HEK293 (cell line): Measurements from ENCODE around the gene PTPRN2.

Experiments used
- CTCF ChIA-PET: fragments of 350-600 bp; formaldehyde crosslinking; extraction: SDS; loops from one replicate; lab custom pipeline; 2021; ENCODE audit warnings: antibody characterized with exemption; lab: Yijun Ruan, JAX
- POLR2A ChIA-PET: fragments of 300-600 bp; formaldehyde crosslinking; extraction: SDS; loops from one replicate; lab custom pipeline; 2020; ENCODE audit warnings: antibody characterized with exemption, inconsistent platforms; lab: Yijun Ruan, JAX
- H3K27ac ChIP-seq: fragments of 200-500 bp; sonication (Bioruptor generic); 2 replicates; pipeline ENCODE4 v1.5.1; 2014; ENCODE audit warnings: low read depth, low read length, control low read depth, inconsistent platforms; ENCODE audit errors: extremely low read depth
- H3K36me3 ChIP-seq, 2 experiments: fragments of 200-500 bp in 1 of 2; sonication (Bioruptor generic) in 1 of 2; 1 replicate in 1 of 2; 2 replicates in 1 of 2; pipeline ENCODE4 v1.5.1; 2014 to 2017; ENCODE audit warnings: inconsistent platforms in 2 of 2, low read length in 2 of 2; ENCODE audit not compliant: control insufficient read depth in 2 of 2, insufficient read depth in 1 of 2
- H3K4me1 ChIP-seq: fragments of 200-500 bp; sonication (Bioruptor generic); 2 replicates; pipeline ENCODE4 v1.5.1; 2014; ENCODE audit warnings: mild to moderate bottlenecking, low read length, inconsistent platforms; ENCODE audit not compliant: control insufficient read depth, insufficient read depth
- H3K4me3 ChIP-seq: 2 replicates; pipeline ENCODE4 v1.5.1; 2011; ENCODE audit warnings: low read depth, mild to moderate bottlenecking, control low read depth, low read length, moderate library complexity
- H3K9me3 ChIP-seq: fragments of 200-500 bp; sonication (Bioruptor generic); 2 replicates; pipeline ENCODE4 v1.5.1; 2014; ENCODE audit warnings: low read depth, low read length, inconsistent platforms; ENCODE audit not compliant: control insufficient read depth, insufficient read depth
- GLIS1 ChIP-seq: fragments of 450-650 bp; formaldehyde crosslinking; IDR thresholded peaks from 2 replicates; pipeline ENCODE4 v1.5.1; 2016; ENCODE audit warnings: missing biosample characterization, missing genetic modification characterization
- MYNN ChIP-seq: fragments of 450-650 bp; formaldehyde crosslinking; IDR thresholded peaks from 2 replicates; pipeline ENCODE4 v1.5.1; 2016; ENCODE audit warnings: missing biosample characterization, missing genetic modification characterization, borderline replicate concordance
- REPIN1 ChIP-seq: fragments of 450-650 bp; formaldehyde crosslinking; IDR thresholded peaks from 2 replicates; pipeline ENCODE4 v1.5.1; 2017; ENCODE audit warnings: missing biosample characterization, missing genetic modification characterization, low read depth
- SETDB1 ChIP-seq: IDR thresholded peaks from one replicate; pipeline ENCODE4 v1.6.1; 2017; ENCODE audit warnings: mild to moderate bottlenecking, low read length, moderate library complexity, mixed read lengths; ENCODE audit not compliant: insufficient read length
- SP7 ChIP-seq: fragments of 450-650 bp; formaldehyde crosslinking; IDR thresholded peaks from 2 replicates; pipeline ENCODE4 v1.5.1; 2016; ENCODE audit warnings: missing biosample characterization, missing genetic modification characterization
- ZBTB1 ChIP-seq: fragments of 450-650 bp; formaldehyde crosslinking; IDR thresholded peaks from 2 replicates; pipeline ENCODE4 v1.5.1; 2016; ENCODE audit warnings: missing biosample characterization, missing genetic modification characterization
- ZEB2 ChIP-seq: fragments of 450-650 bp; formaldehyde crosslinking; IDR thresholded peaks from 2 replicates; pipeline ENCODE4 v1.5.1; 2016; ENCODE audit warnings: missing biosample characterization, missing genetic modification characterization
- ZFP37 ChIP-seq: fragments of 450-650 bp; formaldehyde crosslinking; IDR thresholded peaks from 2 replicates; pipeline ENCODE4 v1.5.1; 2016; ENCODE audit warnings: missing biosample characterization, missing genetic modification characterization
- ZNF10 ChIP-seq: fragments of 450-650 bp; formaldehyde crosslinking; IDR thresholded peaks from 2 replicates; pipeline ENCODE4 v1.5.1; 2017; ENCODE audit warnings: missing biosample characterization, missing genetic modification characterization
- ZNF121 ChIP-seq: fragments of 450-650 bp; formaldehyde crosslinking; IDR thresholded peaks from 2 replicates; pipeline ENCODE4 v1.5.1; 2016; ENCODE audit warnings: missing biosample characterization, missing genetic modification characterization
- ZNF132 ChIP-seq: fragments of 450-650 bp; formaldehyde crosslinking; IDR thresholded peaks from 2 replicates; pipeline ENCODE4 v1.5.1; 2017; ENCODE audit warnings: missing biosample characterization, missing genetic modification characterization, borderline replicate concordance
- ZNF16 ChIP-seq: fragments of 450-650 bp; formaldehyde crosslinking; IDR thresholded peaks from 2 replicates; pipeline ENCODE4 v1.5.1; 2016; ENCODE audit warnings: low read depth, missing biosample characterization, missing genetic modification characterization
- ZNF274 ChIP-seq, 2 experiments: fragments of 200-500 bp in 1 of 2; fragments of 450-650 bp in 1 of 2; sonication (Bioruptor generic) in 1 of 2; formaldehyde crosslinking in 1 of 2; IDR thresholded peaks; 2 replicates each; pipeline versions ENCODE4 v1.5.1 to v1.6.1; 2014 to 2016; ENCODE audit warnings: borderline replicate concordance in 1 of 2, inconsistent platforms in 1 of 2, low read length in 1 of 2, missing biosample characterization in 1 of 2, missing genetic modification characterization in 1 of 2
- ZNF302 ChIP-seq: fragments of 450-650 bp; formaldehyde crosslinking; IDR thresholded peaks from 2 replicates; pipeline ENCODE4 v1.5.1; 2016; ENCODE audit warnings: missing biosample characterization, missing genetic modification characterization, low read depth
- ZNF341 ChIP-seq: fragments of 450-650 bp; formaldehyde crosslinking; IDR thresholded peaks from 2 replicates; pipeline ENCODE4; 2016; ENCODE audit warnings: low read depth, missing biosample characterization, missing genetic modification characterization
- ZNF366 ChIP-seq: fragments of 450-650 bp; formaldehyde crosslinking; conservative IDR thresholded peaks from 2 replicates; pipeline ENCODE4 v1.5.1; 2016; ENCODE audit warnings: missing biosample characterization, missing genetic modification characterization
- ZNF37A ChIP-seq: fragments of 450-650 bp; IDR thresholded peaks from 2 replicates; pipeline ENCODE4 v1.5.1; 2018; ENCODE audit warnings: missing biosample characterization, missing genetic modification characterization
- ZNF423 ChIP-seq: fragments of 450-650 bp; formaldehyde crosslinking; IDR thresholded peaks from 2 replicates; pipeline ENCODE4 v1.5.1; 2016; ENCODE audit warnings: missing biosample characterization, missing genetic modification characterization
- ZNF626 ChIP-seq: fragments of 450-650 bp; sonication (Bioruptor Pico); formaldehyde crosslinking; IDR thresholded peaks from 2 replicates; pipeline ENCODE4 v1.5.1; 2018; ENCODE audit warnings: missing biosample characterization, missing genetic modification characterization, inconsistent platforms
- ZNF654 ChIP-seq: fragments of 450-650 bp; formaldehyde crosslinking; IDR thresholded peaks from 2 replicates; pipeline ENCODE4 v1.5.1; 2016; ENCODE audit warnings: low read depth, missing biosample characterization, missing genetic modification characterization
- ZNF677 ChIP-seq: fragments of 450-650 bp; IDR thresholded peaks from 2 replicates; pipeline ENCODE4 v1.5.0; 2018; ENCODE audit warnings: missing biosample characterization, mild to moderate bottlenecking, missing genetic modification characterization, moderate library complexity
- ZNF837 ChIP-seq: fragments of 450-650 bp; formaldehyde crosslinking; IDR thresholded peaks from 2 replicates; pipeline ENCODE4 v1.5.1; 2016; ENCODE audit warnings: missing biosample characterization, missing genetic modification characterization
- ZSCAN30 ChIP-seq: fragments of 450-650 bp; IDR thresholded peaks from 2 replicates; pipeline ENCODE4 v1.5.1; 2018; ENCODE audit warnings: missing biosample characterization, mild to moderate bottlenecking, missing genetic modification characterization, moderate library complexity
- TF ChIP-seq, protein P1 (sequence below): fragments of 450-650 bp; formaldehyde crosslinking; IDR thresholded peaks from 2 replicates; pipeline ENCODE4 v1.5.1; 2016; ENCODE audit warnings: missing biosample characterization, missing genetic modification characterization
- TF ChIP-seq, protein P2 (sequence below): fragments of 450-650 bp; formaldehyde crosslinking; IDR thresholded peaks from 2 replicates; pipeline ENCODE4 v1.5.1; 2016; ENCODE audit warnings: missing biosample characterization, missing genetic modification characterization
- TF ChIP-seq, protein P3 (sequence below): fragments of 450-650 bp; formaldehyde crosslinking; IDR thresholded peaks from 2 replicates; pipeline ENCODE4 v1.5.1; 2017; ENCODE audit warnings: missing biosample characterization, missing genetic modification characterization
- TF ChIP-seq, protein P4 (sequence below): fragments of 450-650 bp; formaldehyde crosslinking; IDR thresholded peaks from 2 replicates; pipeline ENCODE4 v1.5.1; 2017; ENCODE audit warnings: missing biosample characterization, missing genetic modification characterization

PTPRN2 gene

DNA sequence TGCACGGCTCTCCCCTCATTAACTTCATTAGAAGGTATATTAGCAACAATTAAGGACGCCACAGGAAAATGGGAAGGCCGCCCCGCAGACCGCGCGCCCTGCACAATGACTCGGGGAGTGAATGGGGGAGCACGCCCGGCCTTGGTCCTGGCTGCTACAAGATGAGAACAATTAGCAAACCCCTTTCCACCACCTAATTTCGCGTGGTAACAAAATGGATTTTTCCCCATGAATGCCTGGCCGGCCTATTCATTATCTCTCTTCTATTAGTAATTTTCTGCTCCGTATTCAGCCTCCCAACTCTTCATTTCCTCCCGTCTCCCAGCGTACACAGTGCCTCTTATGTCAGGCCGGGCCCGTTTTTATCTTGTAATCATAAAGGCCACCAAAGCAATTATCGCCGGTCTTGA is 903.9 kb downstream of the PTPRN2 start (continued):
- TF ChIP-seq, protein P1, sequence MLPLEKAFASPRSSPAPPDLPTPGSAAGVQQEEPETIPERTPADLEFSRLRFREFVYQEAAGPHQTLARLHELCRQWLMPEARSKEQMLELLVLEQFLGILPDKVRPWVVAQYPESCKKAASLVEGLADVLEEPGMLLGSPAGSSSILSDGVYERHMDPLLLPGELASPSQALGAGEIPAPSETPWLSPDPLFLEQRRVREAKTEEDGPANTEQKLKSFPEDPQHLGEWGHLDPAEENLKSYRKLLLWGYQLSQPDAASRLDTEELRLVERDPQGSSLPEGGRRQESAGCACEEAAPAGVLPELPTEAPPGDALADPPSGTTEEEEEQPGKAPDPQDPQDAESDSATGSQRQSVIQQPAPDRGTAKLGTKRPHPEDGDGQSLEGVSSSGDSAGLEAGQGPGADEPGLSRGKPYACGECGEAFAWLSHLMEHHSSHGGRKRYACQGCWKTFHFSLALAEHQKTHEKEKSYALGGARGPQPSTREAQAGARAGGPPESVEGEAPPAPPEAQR (tag by site-specific recombination): no peak
- TF ChIP-seq ZNF16 (no peak), SETDB1 (no peak), ZFP37 (tag by site-specific recombination) (no peak), ZEB2 (tag by site-specific recombination) (no peak)
- TF ChIP-seq, protein P2, sequence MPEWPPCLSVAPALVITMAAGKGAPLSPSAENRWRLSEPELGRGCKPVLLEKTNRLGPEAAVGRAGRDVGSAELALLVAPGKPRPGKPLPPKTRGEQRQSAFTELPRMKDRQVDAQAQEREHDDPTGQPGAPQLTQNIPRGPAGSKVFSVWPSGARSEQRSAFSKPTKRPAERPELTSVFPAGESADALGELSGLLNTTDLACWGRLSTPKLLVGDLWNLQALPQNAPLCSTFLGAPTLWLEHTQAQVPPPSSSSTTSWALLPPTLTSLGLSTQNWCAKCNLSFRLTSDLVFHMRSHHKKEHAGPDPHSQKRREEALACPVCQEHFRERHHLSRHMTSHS: no peak
- TF ChIP-seq, protein P3, sequence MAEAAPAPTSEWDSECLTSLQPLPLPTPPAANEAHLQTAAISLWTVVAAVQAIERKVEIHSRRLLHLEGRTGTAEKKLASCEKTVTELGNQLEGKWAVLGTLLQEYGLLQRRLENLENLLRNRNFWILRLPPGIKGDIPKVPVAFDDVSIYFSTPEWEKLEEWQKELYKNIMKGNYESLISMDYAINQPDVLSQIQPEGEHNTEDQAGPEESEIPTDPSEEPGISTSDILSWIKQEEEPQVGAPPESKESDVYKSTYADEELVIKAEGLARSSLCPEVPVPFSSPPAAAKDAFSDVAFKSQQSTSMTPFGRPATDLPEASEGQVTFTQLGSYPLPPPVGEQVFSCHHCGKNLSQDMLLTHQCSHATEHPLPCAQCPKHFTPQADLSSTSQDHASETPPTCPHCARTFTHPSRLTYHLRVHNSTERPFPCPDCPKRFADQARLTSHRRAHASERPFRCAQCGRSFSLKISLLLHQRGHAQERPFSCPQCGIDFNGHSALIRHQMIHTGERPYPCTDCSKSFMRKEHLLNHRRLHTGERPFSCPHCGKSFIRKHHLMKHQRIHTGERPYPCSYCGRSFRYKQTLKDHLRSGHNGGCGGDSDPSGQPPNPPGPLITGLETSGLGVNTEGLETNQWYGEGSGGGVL (tag by site-specific recombination): no peak

DNA sequence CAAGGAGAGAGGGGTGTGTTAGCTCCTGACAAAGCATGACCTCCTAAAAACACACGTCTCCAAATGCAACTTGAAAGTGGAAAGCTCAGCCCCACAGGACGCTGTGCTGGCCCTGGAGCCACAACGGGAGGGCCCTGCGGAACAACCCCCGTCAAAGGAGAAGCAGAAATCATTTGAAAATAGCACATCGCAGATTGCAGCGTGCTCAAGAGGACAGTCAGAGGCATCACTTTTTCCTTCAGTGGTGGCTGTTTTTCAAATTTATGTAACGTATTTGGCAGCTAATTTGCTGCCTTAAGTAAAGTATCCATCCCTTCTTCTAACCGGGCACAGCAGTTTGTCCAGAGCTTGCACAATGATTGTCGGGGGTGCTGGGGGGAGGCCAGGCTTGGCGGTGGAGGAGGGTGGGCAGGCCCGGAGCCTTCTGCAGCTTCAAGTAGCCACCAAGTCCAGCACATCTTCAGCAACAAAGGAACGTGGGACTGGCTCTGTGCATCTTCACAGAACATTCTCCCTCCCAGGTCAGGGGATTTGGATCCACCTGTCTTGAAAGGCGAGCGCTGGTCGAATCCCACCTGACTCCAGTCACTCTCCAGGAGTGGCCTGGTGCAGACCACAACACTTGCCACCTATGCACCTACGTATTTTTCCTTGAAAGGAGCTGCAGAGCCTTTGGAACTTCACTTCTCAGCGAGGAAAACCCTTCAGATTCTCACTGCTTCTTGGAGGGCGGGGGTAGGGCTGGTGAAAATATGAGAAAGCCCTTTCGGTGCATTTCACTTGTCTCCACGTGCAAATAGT is 904.5 kb downstream of the PTPRN2 start:
- CTCF ChIA-PET: no interaction called here
- TF ChIP-seq REPIN1: no peak
- TF ChIP-seq ZNF677 (tag by site-specific recombination): no peak
- TF ChIP-seq ZNF10 (tag by site-specific recombination): no peak
- no peak for TF ChIP-seq ZNF837
- no peak for TF ChIP-seq ZSCAN30
- TF ChIP-seq ZNF274 (IDR thresholded peaks at IDR 0.05; ENCODE audit: low read length): no peak
- TF ChIP-seq ZNF274 (tag by site-specific recombination; IDR thresholded peaks at IDR 0.05; ENCODE audit: borderline replicate concordance): no peak
- TF ChIP-seq SP7 (tag by site-specific recombination): no peak
- no peak for TF ChIP-seq ZNF626 (tag by site-specific recombination)
- no peak for TF ChIP-seq ZNF37A (tag by site-specific recombination)
- TF ChIP-seq MYNN (tag by site-specific recombination): no peak
- TF ChIP-seq ZNF121 (tag by site-specific recombination): no peak
- TF ChIP-seq, all 188 proteins: peak for 0
- Histone ChIP-seq H3K4me1 (no peaks in the 10 kb centered on the region), H3K27ac (no peak overlapping the region), H3K36me3 (no peaks in the 10 kb centered on the region), H3K4me3 (no peak overlapping the region), H3K9me3 (no peaks in the 10 kb centered on the region)
- POLR2A ChIA-PET: no interaction called here

DNA sequence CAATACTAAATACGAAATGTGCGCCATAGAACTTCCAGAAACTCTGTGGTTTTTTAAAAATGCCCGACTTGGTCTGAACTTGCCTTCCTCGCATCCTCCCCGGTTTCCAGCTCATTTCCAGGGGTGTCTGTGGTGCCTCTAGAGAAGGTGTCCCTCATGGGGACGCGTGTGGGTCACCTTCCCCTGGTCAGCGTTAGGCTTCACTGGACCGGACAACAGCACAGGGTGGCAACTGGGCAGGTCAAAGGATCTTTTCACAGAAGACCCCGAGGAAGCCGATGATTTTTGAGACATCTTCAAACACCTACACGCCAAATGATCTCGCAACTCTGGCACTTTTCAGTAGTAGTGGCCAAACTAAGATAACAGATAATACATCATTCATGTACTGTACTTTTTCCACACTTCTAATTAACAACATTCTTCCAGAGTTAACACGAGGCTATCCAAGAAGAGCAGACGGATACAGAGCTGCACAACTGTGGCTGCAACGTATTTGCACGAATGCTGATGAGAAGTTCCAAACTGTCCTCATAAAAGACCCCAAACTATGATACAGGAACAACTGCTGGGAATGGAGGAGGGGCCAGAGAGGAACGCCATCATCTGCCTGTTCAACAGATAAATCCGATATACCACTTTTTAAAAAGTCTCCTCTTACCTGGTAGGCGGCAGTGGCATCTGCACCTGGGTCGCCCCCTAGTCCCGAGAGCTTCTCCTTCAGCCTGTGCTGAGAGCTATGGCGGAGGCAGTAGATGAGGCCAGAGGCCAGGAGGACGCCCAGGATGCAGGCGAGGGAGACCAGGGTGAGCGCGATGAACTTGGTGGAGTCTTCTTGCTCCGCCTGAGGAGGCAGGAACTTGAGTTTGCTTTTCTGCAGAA is 905.3 kb downstream of the PTPRN2 start:
- POLR2A ChIA-PET: no interaction called here
- no peak overlapping the region for H3K4me3 ChIP-seq
- H3K9me3 ChIP-seq: no peaks in the 10 kb centered on the region
- H3K36me3 ChIP-seq: no peaks in the 10 kb centered on the region
- CTCF ChIA-PET: no interaction called here
- H3K4me1 ChIP-seq: no peaks in the 10 kb centered on the region
- no peak overlapping the region for H3K27ac ChIP-seq
- TF ChIP-seq ZSCAN30 (no peak), ZNF366 (no peak), GLIS1 (no peak), ZBTB1 (no peak), ZNF341 (tag by site-specific recombination) (no peak), ZNF132 (tag by site-specific recombination) (no peak), ZNF654 (tag by site-specific recombination) (no peak), ZNF302 (no peak), ZNF423 (no peak)
- TF ChIP-seq, protein P4, sequence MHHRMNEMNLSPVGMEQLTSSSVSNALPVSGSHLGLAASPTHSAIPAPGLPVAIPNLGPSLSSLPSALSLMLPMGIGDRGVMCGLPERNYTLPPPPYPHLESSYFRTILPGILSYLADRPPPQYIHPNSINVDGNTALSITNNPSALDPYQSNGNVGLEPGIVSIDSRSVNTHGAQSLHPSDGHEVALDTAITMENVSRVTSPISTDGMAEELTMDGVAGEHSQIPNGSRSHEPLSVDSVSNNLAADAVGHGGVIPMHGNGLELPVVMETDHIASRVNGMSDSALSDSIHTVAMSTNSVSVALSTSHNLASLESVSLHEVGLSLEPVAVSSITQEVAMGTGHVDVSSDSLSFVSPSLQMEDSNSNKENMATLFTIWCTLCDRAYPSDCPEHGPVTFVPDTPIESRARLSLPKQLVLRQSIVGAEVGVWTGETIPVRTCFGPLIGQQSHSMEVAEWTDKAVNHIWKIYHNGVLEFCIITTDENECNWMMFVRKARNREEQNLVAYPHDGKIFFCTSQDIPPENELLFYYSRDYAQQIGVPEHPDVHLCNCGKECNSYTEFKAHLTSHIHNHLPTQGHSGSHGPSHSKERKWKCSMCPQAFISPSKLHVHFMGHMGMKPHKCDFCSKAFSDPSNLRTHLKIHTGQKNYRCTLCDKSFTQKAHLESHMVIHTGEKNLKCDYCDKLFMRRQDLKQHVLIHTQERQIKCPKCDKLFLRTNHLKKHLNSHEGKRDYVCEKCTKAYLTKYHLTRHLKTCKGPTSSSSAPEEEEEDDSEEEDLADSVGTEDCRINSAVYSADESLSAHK: no peak
